Epidermal melanocyte (primary cell): ENCODE data around the gene PPAN.

Source experiments
- DNase-seq: peaks from one replicate; pipeline ENCODE4 v3.0.0; 2011; ENCODE audit warnings: low spot score; ENCODE audit not compliant: insufficient read length

PPAN gene

DNA sequence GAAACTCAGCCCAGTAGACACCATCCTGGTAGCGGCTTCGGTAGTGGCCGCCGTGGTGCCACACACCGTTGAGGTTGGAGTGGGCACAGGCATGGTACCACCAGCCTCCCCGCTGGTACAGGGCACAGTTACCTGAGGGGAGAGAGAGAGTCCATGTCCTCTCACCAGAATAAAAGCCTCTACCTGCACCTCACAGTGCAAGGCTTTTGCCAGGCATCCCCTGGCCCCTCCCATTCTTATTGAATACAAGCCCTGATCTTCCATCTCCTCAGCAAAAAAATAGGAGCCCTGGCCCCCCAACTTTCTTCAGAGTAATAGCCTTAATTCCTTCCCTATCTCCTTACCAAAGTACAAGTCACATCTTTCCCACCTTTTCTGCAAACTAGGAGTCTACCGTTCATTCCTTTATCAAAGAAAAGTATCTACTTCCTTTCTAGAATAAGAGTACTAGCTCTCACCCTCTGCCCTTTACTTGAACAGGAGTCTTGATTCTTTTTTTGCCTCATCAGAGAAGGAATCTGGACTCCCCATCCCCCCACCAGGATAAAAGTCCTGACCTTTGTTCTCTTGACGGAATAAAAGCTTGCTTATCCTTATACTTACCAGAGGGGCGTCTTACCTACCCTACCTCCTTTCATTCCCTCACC is 13.4 kb upstream of the PPAN start:
- no peak for DNase-seq

DNA sequence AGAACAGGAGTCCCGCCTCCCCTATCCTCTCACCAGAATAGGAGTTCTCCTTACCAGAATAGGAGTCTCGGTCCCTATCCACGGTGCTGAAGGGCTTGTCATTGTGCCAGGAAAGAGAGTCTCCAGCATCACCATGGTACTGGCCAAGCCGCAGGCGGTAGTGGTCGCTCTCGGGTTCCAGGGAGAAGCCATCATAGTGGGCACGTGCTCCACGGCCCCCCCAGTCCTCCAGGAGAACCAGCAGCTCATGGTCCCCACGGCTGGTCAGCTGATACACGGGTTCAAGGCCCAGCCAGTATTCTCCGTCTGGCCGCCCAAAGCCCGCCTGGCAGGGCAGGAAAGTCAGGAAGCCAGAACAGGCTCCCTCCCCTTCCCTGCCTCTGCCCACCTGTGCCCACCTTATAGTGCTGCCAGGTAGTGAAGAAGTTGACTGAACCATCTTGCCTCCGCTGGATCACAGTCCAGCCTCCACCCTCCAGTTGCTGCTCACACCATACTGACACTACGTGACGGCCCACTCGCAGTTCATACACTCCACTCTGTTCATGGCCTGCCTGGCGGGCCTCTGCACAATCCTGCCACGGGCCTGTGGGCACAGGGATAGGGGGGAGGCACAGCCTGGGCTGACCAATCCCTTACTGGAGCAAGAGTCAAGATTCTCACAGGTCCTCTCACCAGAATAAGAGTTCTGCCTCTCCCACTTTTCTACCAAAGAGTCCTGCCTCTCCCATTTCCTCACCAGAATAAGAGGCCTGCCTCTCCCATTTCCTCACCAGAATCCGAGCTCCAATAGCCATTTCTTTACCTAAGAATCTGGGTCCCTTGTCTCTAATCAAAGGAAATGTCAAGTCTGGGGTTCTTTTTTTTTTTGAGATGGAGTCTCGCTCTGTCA is 12.6 kb upstream of the PPAN start:
- no peak for DNase-seq

DNA sequence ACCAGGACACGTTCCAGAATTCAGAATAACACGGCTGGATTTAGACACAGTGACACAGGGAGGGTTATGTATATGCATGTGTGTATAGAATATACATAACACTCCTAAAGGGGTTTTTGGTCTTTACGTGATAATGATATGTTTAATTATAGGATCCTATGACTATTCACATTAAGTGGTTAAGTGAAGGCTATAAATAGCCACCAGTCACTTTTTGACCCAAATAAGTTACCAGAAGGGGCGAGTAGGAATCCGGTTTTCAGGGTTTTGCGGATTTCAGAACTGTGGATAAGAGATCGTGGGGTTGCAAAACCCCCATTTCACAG is 10.6 kb upstream of the PPAN start:
- DNase-seq, result no peak

DNA sequence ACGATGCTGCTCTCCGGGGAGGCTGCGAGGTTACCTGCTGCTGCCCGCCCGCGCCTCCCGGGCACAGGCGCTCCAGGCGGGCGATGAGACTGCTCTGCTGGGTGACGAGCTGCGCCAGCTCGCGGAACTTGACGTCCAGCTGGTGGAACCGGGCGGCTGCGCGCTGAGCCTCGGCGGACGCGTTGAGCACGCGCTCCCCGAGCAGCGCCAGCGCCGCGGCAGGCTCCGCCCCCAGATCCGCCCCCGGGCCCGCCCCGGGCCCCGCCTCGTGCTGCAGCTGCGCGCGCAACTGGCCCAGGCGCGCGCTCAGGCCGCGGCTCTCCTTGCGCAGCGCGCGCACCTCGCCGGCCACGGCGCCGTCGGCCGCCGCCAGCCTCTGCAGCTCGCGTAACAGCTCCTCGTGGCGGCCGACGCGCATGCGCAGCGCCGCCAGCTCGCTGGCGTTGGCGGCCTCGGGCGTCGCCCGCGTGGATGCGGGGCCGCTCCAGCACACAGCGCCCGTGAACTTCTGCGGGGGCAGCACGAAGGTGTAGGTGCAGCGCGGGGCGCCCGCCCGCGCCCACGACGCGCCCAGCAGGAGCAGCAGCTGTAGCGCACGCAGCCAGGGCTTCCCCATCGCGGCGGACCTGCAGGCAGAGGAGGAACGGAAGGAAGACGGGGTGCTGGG is 10.1 kb upstream of the PPAN start:
- peak; percentile 99 for DNase-seq

DNA sequence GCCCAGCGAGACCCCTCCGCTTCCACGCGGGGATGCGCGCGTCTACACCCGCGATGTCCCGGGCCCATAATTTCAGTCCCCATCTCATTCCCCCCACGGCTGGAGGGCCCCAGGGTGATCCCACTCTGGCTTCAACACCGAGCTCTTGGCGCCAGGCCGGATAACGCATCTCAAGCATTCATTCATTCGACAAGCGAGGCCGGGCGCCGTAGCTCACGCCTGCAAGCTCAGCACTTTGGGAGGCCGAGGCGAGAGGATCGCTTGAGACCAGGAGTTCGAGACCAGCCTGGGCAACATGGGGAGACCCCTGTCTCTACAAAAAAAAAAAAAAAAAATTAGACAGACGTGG is 9.6 kb upstream of the PPAN start:
- DNase-seq, result no peak

DNA sequence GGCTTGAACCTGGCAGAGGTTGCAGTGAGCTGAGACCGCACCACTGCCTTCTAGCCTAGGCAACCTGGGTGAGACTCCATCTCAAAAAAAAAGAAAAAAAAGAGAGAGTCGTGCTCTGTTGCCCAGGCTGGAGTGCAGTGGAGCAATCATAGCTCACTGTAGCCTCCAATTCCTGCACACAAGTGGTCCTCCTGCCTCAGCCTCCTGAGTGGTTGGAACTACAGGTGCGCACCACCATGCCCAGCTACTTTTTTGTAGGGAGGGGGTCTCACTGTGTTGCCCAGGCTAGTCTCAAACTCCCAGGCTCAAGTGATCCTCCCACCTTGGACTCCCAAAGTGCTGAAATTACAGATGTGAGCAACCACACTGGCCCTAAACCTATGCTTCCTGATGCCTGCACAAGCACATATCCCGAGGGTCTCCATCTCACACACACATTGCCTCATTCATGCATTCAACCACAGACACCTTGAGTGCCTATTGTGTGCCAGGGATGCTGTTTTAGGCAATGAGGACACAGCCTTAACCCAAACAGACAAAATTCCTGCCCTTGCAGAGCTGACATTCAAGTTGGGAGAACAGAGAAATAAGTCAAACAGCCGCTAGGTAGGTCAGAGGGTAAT is 5.9 kb upstream of the PPAN start:
- no peak for DNase-seq

DNA sequence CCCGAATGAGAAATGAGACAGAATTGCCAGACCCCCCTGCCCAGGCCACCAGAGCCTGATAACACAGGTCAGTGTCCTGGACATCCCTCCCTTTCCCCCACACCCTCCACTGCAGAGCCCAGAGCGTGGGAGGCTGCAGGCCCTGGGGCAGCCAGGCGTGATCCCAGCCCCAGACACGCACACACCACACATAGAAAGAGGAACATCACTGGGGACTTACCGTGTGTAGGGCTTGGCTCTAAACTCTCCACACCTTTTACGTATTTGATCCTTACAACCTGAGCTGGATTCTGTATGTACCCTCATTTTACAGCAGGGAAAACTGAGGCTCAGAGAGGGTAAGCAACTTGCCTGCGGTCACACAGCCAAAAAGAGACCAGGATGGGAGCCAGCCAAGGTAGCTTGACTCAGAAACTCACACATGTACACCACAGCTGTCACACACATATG is 3.4 kb upstream of the PPAN start:
- no peak for DNase-seq

DNA sequence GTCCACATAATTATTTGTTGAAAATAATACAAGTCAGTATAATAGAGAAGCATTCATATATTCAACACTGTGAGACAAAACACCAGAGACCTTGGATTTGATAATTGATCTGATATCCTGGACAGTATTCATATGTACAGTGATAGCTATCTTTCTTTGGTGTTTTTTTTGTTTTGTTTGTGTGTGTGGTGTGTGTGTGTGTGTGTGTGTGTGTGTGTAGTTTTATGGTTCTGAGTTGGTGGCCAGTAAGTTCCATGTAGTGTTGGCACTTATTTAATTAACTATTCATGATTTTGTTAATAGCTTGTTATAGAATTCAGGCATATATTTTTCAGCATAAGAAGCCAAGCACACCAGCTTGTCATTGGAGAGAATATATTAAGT is 2.0 kb upstream of the PPAN start:
- DNase-seq, result no peak

DNA sequence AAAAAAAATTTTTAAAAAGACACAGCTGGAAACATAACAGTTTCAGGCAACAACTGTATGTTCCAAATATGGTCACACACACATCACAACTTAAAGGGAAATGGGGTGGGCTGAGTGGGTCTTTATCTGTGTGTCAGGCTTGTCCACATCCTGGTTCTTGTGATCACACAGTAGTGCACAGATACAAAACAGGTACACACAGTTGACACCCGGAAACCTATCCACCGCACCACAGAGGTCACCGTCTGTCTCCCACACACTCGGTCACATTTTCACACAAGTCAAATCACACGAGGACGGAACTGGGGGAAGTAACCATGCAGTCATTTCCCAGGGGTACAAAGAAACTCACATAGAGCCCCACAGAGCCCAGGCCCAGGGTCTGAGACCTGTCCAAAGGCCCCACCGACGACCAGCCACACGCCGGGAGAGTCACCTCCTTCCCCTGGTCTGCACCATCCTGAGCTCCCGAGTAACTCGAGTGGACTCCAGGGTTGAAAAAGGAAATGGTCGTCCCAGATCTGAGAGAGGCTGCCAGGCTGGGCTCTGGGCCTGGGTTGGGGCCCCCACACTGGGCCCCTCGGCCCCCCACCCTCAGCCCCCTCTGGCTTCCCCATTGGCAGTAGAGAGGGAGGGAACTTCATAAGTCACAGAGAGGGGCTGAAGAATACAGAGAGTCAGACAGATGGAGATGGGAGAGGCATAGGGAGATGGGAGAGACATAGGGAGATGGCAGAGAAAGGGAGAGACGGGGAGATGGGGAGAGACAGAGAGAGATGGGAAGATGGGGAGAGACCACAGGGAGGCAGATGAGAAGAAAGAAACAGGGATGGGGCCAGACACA is 1.3 kb upstream of the PPAN start:
- no peak for DNase-seq

DNA sequence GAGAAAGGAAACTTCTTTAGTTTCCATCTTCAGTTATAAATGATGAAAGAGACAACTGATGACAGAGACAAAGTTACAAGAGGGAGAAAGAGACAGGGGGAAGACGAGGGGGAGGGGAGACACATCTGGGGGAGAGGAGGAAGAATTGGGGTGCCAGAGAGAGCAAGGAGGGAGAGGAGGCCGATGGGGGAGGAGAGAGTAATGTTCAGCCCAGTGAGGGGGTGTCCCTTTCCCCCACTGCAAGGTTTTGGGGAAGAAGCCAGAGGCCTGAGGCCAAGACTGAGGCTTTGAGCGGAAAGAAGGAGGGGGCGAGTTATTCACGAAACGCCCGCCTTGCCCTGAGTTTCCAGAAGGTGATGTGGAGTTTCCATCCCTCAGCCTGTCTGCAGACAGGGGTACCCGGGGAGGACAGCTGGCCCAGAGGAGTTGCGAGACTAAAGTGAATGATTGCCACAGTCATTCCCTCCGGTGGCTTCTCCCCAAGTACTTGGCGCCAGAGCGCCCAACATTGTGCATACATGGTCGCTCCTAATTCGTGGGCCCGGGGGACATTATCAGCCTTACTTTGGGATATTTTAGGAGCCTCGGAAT is 558 bp upstream of the PPAN start:
- no peak for DNase-seq

DNA sequence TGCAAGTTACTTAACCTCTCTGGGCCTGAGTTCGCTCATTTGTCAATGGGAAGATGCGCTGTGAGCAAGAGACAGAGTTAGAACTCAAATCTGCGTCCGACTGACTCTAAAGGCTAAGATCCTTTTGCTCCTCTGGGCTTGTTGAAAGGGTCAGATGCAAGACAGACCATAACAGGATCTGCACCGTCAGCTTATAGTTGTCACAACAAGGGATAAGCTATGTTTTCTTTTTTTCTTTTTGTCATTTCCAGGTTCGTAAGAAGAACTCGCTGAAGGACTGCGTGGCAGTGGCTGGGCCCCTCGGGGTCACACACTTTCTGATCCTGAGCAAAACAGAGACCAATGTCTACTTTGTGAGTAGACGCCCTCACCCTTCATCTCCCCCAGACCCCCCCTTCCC is 1.1 kb downstream of the PPAN start:
- no peak for DNase-seq

DNA sequence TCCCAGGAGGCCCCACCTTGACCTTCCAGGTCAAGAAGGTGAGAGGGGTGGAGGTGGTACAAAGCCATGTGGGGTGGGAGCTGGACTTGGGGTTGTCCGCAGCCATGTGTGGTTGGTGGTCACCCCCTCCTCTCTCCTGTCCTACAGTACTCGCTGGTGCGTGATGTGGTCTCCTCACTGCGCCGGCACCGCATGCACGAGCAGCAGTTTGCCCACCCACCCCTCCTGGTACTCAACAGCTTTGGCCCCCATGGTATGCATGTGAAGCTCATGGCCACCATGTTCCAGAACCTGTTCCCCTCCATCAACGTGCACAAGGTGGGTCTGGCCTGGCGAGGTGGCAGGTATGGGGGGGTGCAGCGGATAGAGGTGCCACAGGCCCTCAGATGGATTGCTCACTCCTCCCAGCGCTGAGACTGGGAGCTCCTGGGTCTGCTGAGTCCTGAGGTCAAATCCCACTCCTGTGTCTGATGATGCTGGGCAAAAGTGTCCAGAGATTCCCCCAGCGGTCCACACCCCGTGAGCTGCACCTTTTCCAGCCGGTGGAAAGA is 1.7 kb downstream of the PPAN start:
- DNase-seq, result no peak

DNA sequence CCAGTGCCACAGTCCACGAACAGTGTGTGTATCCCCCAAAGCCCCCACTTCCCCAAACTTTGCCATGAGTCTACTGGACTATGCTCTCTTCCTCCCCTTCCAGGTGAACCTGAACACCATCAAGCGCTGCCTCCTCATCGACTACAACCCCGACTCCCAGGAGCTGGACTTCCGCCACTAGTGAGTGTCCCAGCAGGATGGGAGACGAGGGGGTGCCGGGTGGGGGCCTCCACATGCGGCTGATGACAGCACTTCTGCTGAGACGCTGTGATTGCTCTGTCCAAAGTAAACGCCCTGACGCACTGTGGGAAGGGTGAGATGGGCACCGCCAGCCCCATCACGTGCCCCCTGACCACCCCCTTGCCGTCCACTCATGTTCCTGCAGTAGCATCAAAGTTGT is 3.4 kb downstream of the PPAN start:
- no peak for DNase-seq

DNA sequence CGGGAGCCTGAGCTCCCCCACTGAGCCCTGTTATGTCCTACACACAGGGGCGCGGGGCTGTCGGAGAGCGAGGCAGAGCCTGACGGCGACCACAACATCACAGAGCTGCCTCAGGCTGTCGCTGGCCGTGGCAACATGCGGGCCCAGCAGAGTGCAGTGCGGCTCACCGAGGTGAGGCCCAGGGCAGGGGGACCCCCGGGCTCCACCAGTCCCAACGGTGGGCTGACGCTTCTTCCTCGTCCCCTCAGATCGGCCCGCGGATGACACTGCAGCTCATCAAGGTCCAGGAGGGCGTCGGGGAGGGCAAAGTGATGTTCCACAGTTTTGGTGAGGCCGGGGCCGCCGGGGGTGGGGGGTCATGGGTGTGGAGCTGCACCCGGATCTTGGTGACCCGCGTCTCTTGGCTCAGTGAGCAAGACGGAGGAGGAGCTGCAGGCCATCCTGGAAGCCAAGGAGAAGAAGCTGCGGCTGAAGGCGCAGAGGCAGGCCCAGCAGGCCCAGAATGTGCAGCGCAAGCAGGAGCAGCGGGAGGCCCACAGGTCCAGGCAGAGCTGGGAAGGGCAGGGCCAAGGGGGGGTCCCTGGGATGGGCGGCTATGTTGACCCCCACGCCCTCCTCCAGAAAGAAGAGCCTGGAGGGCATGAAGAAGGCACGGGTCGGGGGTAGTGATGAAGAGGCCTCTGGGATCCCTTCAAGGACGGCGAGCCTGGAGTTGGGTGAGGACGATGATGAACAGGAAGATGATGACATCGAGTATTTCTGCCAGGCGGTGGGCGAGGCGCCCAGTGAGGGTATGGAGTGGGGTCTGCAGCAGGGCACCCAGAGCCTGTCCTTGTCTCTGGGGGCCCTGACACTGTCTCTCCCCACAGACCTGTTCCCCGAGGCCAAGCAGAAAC is 4.2 kb downstream of the PPAN start:
- no peak for DNase-seq

DNA sequence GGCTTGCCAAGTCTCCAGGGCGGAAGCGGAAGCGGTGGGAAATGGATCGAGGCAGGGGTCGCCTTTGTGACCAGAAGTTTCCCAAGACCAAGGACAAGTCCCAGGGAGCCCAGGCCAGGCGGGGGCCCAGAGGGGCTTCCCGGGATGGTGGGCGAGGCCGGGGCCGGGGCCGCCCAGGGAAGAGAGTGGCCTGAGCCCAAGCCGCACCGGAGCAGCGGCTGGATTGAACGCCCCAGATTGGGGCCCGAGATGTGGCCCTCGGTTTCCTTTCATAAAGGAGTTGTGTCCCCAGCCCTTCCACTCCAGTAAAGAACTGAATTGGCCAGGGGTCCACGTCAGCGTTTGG is 4.8 kb downstream of the PPAN start:
- no peak for DNase-seq

DNA sequence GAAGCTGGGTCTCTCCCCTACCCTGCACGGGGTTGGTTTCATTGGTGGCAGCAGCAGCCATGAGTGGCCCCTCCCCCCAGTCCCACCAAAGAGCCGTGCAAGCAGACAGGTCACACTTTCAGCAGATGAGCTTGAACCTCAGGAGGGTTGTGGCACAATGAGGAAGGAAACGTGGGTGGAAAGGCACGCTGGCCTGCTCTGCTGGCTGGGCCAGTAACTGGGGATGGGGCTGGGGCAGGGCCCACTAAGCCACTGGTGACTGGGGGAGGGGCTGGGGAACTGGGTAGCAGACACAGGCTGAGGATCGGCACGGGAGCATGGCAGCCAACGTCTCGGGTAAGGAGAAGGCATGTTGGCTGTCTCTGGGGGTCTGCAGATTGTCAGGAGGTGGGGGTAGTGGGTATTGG is 5.2 kb downstream of the PPAN start, which contains the start of gene P2RY11:
P2RY11 (plus strand) TSS at position 289 of the 407 bp plus-strand sequence; CDS start at position 318, 29 bp downstream.
- no peak for DNase-seq

DNA sequence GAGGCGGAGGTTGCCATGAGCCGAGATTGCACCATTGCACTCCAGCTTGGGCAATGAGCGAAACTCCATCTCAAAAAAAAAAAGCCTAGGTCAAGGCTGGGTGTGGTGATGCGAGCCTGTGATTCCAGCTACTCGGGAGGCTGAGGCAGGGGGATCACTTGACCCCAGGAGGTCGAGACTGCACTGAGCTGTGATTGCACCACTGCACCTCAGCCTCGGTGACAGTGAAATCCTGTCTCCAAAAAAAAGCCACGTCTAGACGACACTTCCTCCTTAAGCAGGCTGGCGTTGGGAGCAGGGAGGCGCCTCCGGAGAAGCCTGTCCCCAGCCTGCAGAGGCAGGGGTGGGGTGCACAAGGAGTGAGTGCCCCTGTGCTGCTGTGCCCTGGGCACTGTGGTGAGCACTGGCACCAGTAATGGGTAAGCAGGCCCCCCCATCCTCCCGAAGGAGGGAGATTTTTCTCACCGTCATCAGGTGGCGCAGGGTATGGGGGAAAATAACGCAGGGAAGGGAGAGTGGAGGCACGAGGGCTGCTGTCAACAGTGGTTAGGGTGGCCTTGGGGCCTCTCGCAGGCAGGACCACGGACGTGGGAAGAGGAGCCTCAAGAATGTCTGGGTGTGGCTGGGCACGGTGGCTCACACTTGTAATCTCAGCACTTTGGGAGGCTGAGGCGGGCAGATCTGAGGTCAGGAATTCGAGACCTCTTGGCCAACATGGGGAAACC is 6.0 kb downstream of the PPAN start:
- no peak for DNase-seq

DNA sequence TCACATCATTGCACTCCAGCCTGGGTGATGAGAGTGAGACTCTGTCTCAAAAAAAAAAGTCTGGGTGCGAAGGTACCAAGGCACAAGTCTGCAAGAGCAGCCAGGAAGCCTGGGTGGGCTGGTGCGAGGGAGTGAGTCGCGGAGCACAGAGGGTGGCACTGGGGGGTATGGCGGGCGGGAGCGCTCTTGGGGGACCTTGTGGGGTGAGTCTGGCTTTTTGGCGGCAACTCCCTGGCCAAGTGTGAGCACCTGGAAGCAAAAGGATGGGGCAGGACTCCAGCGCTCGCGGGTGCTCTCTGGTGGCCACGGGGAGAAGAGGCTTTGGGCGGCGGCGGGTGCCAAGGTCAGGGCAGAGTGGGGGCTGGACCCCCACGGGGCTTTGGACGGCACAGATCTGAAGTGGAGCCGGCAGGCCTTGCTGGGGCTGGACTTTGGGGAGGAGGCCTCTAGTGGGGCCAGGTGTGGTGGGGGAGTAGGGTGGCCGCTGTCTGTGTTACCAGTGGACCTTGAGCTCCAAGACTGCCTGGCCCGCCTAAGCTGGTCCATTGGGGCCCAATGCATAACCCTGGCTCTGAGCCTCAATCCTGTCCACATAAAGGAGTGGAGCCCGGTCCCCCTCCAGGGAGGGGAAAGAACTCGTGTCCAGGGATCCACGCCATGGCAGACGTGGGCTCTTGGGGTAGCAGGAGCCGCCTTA is 6.9 kb downstream of the PPAN start:
- no peak for DNase-seq
